Aorta (tissue), 5 donors: ENCODE data around the gene IKZF1. TPM values are rescaled to one million over a fixed set of nuclear protein-coding genes. Genes with fewer than 3 reads are reported as not detected.

ENCODE experiments used
- ATAC-seq: fragments of 200-7000 bp; cut with Tn5 transposase; one replicate; pipeline ENCODE4 v1.9.1; 2022; ENCODE audit warnings: moderate library complexity; ENCODE audit not compliant: low FRiP score
- DNase-seq, 2 donors: peaks; one replicate each; pipeline ENCODE4 v3.0.0-alpha.2; 2020
- H3K27ac ChIP-seq, 2 donors: one replicate each; pipeline ENCODE4 v1.5.1; 2013; ENCODE audit warnings: low read length in 2 of 2, mild to moderate bottlenecking in 2 of 2, moderate library complexity in 2 of 2, control low read depth in 1 of 2, inconsistent platforms in 1 of 2, low read depth in 1 of 2
- H3K27me3 ChIP-seq, 2 donors: one replicate each; pipeline ENCODE4 v1.6.1; 2013; ENCODE audit warnings: control low read depth in 1 of 2, low read length in 1 of 2, mild to moderate bottlenecking in 1 of 2, moderate library complexity in 1 of 2; ENCODE audit not compliant: insufficient read depth in 2 of 2, control insufficient read depth in 1 of 2
- H3K36me3 ChIP-seq, 2 donors: one replicate each; pipeline ENCODE4 v1.6.1; 2013; ENCODE audit warnings: control low read depth in 1 of 2, low read length in 1 of 2, mild to moderate bottlenecking in 1 of 2; ENCODE audit not compliant: insufficient read depth in 2 of 2, control insufficient read depth in 1 of 2
- H3K4me1 ChIP-seq, 2 donors: one replicate each; pipeline ENCODE4 v1.6.1; 2013; ENCODE audit warnings: low read length in 2 of 2, control low read depth in 1 of 2, mild to moderate bottlenecking in 1 of 2, moderate library complexity in 1 of 2; ENCODE audit not compliant: insufficient read depth in 2 of 2, control insufficient read depth in 1 of 2
- H3K4me3 ChIP-seq, 2 donors: one replicate each; pipeline ENCODE4 v1.5.1; 2013; ENCODE audit warnings: low read length in 2 of 2, control low read depth in 1 of 2, mild to moderate bottlenecking in 1 of 2
- H3K9me3 ChIP-seq: one replicate; pipeline ENCODE4 v1.6.1; 2013; ENCODE audit warnings: mild to moderate bottlenecking, low read length; ENCODE audit not compliant: control insufficient read depth
- whole genome bisulfite sequencing, 2 donors: extraction: QIAGEN DNeasy Blood & Tissue Kit; methylation state at CpG; one replicate each; pipeline ENCODE4 v1.1.7; 2013; 5-methylcytosine and 5-hydroxymethylcytosine counted together
- intact Hi-C, 2 donors: fragments of 100-400 bp; cut with DNase I; formaldehyde crosslinking; loops; one replicate each; pipeline versions ENCODE4 v1.14.2 to v1.15.0; 2022
- polyA plus RNA-seq, 2 donors: library from polyadenylated mRNA; stranded (reverse); fragments of 200-250 nt; gene quantifications; one replicate each; pipeline ENCODE4 v1.2.3, GENCODE V29; 2013
- total RNA-seq, 2 donors: library from RNA; stranded (reverse); fragmentation: NEBNext Ultra II Directional; extraction: Animal tissue kit (Norgen Biotek cat#: 25700); gene quantifications; one replicate each; pipeline ENCODE4 v1.2.1, GENCODE V29; 2021
- donor health status: healthy with polysubstance abuse.
- donor health status: Bipolar disorder and iron deficiency.
- donor health status: DM: no; HTN: no; CAD: no.
- donor health status: DM: no; HTN: no; CAD: no.
- donor health status: DM: yes; HTN: yes; CAD: no.

IKZF1 gene
- total and polyA plus RNA-seq, 4 donors: 2.5 to 24.4 (median 9.7) TPM

DNA sequence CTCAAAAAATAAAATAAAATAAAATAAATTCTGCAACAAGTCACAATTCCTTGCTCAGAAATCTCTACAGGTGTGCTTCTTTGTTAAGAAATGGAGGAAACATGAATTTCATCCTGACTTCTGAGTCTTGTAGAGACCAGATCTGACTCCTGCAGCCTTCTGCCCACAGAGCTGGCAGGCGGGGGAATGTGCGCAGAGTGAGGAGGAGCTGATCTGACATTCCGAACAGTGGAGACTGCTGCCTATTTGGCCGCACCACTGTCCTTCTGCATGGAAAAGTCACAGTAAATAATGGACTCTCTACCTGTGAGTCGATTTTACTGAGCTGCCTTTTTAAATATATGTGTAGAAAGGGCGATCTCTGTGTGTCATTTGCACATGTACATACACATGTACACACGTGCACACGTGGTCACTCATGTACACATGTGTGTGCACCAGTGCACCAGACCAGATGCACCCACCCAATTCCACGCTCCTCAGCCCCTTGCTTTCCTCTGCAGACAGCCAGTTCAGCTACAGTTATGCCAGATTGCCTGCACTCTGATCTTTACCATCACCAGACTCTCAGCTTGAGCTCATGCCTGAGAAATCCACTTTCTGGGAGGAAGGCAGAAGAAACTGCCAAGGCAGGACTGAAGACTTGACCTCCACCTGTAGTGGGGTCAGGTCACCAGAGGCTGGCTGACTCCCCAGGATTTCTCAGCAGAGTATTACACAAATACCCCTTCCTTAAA lies 54.9 kb downstream of the IKZF1 start:
- Histone ChIP-seq H3K36me3 (no peaks in the 10 kb centered on the region), H3K4me3 (no peak overlapping the region), H3K9me3 (no peaks in the 10 kb centered on the region), H3K27me3 (no peaks in the 10 kb centered on the region), H3K4me1 (no peaks in the 10 kb centered on the region), H3K27ac (no peak overlapping the region)
- WGBS, 2 donors: 83 to 84% methylated on average over 9 of the region's 9 CpGs
- ATAC-seq (no peak), DNase-seq (no peak)
- intact Hi-C loops: no loop called here

DNA sequence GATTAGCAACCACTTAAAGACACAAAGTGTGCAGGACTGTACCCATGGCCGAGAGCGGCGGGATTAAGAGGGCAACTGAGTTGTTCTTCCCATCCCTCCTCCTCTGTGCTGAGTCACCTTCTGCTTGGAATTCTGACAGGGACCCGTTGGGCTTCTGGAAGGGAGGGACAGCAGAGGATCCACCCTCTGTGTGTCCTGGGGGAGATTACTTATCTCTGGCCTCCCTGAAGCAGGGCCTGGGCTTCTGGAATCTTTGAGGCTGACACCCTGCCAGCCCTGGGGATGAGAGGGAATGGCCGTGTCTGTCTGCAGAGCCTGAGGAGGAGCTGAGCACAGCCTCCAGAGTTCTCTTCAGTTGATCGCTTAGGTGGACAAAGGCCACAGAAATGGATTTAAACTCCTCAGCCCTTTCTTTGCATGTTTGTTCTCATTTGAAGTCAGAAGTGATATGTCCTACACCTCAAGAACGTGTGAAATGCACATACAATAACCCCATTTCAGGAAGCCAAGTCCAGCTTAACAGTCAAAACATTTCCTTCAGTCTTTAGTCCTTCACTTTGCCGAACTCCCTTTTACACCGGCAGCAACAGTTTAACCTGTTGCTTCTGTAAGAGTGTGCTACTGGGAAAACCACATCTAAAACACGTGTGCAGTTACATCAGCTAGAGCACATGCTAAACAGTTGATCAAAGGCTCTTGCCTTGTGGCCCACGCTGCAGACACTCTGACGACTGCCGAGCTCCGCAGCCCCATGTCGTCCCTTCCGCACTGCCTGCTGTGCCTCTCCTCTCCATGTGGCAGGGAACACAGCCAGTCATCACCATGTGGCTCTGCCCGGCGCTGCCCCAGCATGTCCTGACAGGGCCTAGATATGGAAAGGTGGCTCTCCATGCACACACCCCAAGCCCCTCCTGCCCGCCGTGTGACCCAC lies 55.7 kb downstream of the IKZF1 start:
- Histone ChIP-seq H3K4me3 (no peak overlapping the region), H3K4me1 (no peaks in the 10 kb centered on the region), H3K36me3 (no peaks in the 10 kb centered on the region), H3K27me3 (no peaks in the 10 kb centered on the region), H3K27ac (no peak overlapping the region), H3K9me3 (no peaks in the 10 kb centered on the region)
- no peak for DNase-seq
- WGBS, 2 donors: 57 to 58% methylated on average over 20 of the region's 20 CpGs
- intact Hi-C loops: no loop called here
- ATAC-seq: no peak

DNA sequence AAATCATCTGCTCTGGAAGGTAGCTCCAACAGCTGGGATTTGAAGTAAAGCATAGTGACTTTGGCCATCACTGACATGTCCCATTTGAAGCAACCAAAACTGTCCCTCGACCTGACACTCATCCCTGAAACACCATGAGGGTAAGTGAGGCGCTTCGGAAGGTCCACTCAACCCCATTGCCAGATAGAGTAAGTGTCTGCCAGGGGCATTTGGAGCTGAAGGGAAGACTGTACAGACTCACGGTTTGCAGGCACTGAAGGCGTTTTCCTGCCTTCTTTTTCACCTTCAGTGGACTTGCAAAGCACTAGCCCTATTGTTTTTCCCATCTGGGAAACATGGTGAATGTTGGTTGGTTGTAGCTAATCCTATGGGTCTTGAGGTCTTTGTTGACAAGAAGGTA lies 57.6 kb downstream of the IKZF1 start:
- Histone ChIP-seq H3K4me3 (no peak overlapping the region), H3K9me3 (no peaks in the 10 kb centered on the region), H3K27ac (no peak overlapping the region), H3K4me1 (no peaks in the 10 kb centered on the region), H3K36me3 (no peaks in the 10 kb centered on the region), H3K27me3 (no peaks in the 10 kb centered on the region)
- 68 to 71% methylated on average over 5 of the region's 5 CpGs for WGBS, 2 donors
- intact Hi-C loops: no loop called here
- DNase-seq (no peak), ATAC-seq (no peak)

DNA sequence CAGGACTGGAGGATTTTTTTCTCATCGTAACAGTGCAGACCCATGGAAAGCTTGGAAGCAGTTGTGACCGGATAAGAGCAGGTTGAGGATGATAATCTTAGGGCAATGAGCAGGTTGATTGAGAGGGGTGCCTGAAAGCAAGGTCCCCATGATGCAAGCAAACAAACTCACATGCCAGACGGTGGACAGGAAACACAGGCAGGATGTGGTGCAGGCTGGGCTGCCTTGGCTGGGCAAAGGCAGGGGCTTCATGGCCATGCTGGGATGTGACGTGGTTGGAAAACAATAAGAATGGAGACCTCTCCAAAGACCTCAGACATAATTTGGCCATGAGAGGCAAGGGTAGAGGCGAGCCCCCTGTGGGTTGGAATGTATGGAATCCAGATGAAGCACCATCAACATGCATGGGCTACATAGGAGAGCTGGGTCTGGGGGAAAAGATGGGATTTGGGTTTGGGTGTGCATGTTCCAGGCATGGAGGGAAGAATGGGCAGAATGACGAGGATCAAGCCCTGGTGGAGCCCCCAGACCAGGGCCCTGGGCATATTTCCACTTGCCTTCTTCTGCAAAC lies 58.3 kb downstream of the IKZF1 start:
- H3K27ac ChIP-seq: no peak overlapping the region
- no peaks in the 10 kb centered on the region for H3K27me3 ChIP-seq
- DNase-seq: no peak
- intact Hi-C loops: no loop called here
- WGBS, 2 donors: 67 to 72% methylated on average over 6 of the region's 6 CpGs
- no peak overlapping the region for H3K4me3 ChIP-seq
- ATAC-seq: no peak
- no peaks in the 10 kb centered on the region for H3K36me3 ChIP-seq
- H3K4me1 ChIP-seq: no peaks in the 10 kb centered on the region
- no peaks in the 10 kb centered on the region for H3K9me3 ChIP-seq

DNA sequence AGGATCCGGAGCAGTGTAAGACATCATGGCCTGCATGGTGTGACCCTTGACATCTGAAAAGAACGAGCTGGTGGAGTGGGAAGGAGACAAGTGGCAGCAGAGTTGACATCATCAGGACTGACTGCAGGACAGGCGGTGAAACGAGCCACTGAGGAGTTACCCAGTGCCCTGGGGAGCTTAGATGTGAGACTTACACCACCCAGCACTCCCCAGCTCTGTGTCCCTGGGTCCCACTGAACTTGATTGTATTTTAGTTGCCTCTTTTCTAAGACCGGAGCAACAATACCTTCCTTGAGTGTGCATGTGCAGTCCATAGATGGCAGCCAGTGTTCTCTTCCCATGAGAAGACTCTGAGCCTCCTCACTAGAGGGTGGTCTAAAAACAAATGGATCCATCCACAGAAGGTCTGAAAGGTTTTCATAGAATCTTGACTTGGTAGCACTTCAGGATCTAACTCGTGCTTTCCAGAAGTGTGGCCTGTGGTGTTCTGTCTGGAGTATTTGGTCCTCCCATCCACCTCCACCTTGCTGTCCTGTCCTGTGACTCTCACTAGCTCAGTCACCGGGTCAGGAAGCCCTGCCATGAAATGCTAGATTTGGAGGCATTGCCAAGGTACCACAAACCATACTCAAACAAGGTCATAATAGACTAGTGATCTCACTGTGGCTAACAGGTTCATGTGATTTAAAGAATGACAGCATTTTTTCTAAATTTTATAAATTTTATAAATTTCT lies 59.0 kb downstream of the IKZF1 start:
- Histone ChIP-seq H3K4me3 (no peak overlapping the region), H3K27ac (no peak overlapping the region), H3K9me3 (no peaks in the 10 kb centered on the region), H3K27me3 (no peaks in the 10 kb centered on the region), H3K36me3 (no peaks in the 10 kb centered on the region), H3K4me1 (no peaks in the 10 kb centered on the region)
- DNase-seq (no peak), ATAC-seq (no peak)
- WGBS, 2 donors: 81 to 88% methylated on average over 7 of the region's 7 CpGs
- intact Hi-C loops: no loop called here

DNA sequence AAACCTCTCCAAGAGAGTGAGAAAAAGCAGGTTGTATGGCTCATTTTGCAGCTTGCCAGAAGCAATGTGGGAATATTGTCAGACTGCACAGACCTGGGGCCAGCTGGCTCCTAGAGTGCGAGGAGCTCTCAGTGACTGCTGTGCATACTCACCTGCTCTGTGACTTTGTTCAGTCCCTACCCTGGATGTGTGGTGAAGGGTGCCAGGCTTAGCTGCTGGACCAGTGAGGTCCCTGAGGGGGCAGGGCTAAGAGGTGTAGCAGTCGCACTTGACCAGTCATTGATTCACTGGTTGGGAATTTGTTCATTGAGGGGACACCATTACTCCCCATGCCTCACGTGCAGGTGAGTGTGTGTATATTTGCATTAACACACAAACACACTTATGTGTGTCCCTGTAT lies 60.1 kb downstream of the IKZF1 start:
- H3K4me1 ChIP-seq: no peaks in the 10 kb centered on the region
- ATAC-seq: no peak
- no peak overlapping the region for H3K4me3 ChIP-seq
- H3K27me3 ChIP-seq: no peaks in the 10 kb centered on the region
- H3K9me3 ChIP-seq: no peaks in the 10 kb centered on the region
- DNase-seq: no peak
- 77 to 81% methylated on average over 3 of the region's 3 CpGs for WGBS, 2 donors
- no peak overlapping the region for H3K27ac ChIP-seq
- no peaks in the 10 kb centered on the region for H3K36me3 ChIP-seq
- intact Hi-C loops: no loop called here

DNA sequence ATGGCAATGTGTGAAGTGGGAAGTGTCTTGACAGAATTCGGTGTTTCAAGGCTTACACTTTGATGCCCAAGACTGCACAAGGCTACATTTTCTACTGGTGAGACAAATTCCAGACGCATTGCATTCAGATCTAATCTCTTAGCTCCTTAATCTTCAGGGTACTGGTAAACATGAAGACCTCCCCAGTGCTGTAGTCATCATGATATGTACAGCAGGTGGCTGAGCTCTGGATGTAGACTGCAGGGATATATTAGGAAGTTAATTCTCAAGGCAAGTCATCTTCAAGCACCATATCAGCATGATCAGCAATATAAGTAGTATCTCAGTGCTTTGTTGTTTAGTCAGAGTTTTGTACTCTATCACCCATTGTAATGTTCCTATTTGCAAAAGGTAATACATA lies 61.8 kb downstream of the IKZF1 start:
- no peaks in the 10 kb centered on the region for H3K4me1 ChIP-seq
- no peak overlapping the region for H3K4me3 ChIP-seq
- DNase-seq (no peak), ATAC-seq (no peak)
- H3K27ac ChIP-seq: no peak overlapping the region
- intact Hi-C loops: no loop called here
- no peaks in the 10 kb centered on the region for H3K9me3 ChIP-seq
- WGBS, 2 donors: 49 to 61% methylated on average over 2 of the region's 2 CpGs
- H3K36me3 ChIP-seq: no peaks in the 10 kb centered on the region
- H3K27me3 ChIP-seq: no peaks in the 10 kb centered on the region

DNA sequence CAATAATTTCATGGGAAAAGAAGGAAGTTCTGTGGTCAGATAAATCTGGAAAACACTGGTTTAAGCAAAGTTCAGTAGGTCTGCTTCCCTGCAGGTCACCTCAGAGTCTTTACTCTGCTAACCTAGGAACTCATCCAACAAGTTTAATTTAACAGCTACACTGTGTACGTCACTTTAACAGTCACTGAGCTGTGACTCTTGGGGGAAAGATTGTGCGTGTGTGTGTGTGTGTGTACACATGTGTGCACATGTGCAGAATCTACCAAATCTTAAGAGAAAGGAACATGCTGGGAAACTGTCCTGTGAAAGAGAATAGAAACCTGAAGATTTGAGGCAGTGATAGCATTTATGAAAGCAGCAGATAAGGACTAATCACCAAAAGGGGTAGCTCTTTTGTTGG lies 62.6 kb downstream of the IKZF1 start:
- WGBS, 2 donors: 62 to 65% methylated on average over 2 of the region's 2 CpGs
- Histone ChIP-seq H3K9me3 (no peaks in the 10 kb centered on the region), H3K4me1 (no peaks in the 10 kb centered on the region), H3K36me3 (no peaks in the 10 kb centered on the region), H3K27me3 (no peaks in the 10 kb centered on the region), H3K27ac (no peak overlapping the region), H3K4me3 (no peak overlapping the region)
- DNase-seq (no peak), ATAC-seq (no peak)
- intact Hi-C loops: loop anchor here in 1 of 2 donors (1.0 kb wide), 1 partner anchor 40 kb away; no protein-coding TSS in a partner anchor
